NCI-H345 (cell line): ENCODE results near the gene CMPK1.

Experiments
- DNase-seq: peaks from one replicate; lab custom pipeline; 2025; lab: John Stamatoyannopoulos, UW

The CMPK1 gene

DNA sequence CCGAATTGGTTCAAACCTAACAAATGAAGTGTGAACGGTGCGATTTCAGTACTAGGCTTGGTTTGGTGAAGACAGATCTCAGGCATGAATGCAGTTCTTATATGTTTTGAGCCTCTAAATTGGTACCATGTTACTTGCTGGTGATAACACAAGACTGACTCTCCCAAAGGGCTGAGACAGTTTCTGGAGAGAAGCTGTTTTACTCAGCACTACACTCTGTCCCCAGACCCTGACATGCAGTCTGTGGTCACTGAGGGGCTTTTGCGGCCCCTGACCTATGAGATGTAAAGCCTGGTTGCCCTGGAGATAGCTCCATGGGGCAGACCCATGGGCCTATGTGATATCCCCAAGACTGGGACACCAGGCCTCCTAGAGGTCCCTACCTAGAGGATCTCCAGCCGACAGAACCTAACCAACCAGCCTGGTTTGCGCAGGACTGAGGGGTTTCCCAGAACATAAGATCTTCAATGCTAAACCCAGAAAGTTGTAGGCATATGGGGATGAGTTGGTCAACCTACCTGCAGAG lies 63.1 kb downstream of the CMPK1 start:
- DNase-seq: no peak

DNA sequence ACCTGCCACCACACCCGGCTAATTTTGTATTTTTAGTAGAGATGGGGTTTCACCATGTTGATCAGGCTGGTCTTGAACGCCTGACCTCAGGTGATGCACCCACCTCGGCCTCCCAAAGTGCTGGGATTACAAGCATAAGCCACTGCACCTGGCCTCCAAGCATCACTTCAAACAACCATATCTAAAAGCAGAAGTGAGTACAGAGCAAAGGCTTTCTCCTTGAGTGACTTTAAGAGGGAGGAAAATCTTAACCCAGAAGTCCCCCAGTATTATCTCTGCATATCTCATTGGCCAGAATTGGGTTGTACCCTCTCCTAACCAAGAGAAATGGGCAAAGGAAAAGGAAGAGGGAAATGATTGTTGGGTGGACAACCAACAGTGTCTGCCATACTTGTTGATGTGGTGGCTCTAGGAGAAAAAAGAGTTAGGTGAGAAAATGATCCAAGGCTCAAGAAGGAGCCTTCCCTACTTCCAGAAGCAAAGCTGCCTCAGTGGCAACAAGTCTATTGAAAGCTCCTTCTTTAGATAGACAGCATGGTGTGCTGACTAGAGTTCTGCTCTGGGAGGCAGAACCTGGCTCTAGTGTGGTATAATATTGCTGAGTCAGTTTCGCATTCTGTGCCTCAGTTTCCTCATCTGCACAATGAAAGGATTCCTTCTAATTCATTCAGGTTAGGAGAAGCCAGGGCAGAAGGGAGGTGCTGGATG lies 65.7 kb downstream of the CMPK1 start:
- no peak for DNase-seq

DNA sequence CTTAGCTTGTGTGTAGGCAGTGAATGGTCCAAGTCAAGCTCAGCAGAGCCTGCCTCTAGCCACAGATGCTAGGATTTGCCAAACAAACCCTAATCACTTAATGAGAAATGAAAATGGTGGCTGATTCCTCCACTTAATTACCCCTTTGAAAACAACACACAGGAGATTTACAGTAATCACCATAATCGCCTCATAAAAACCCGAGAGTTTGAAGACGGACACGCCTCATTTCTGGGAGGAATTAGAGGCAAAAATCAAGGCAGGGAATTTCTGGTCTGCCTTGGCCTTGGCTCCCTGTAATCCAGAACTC lies 66.2 kb downstream of the CMPK1 start:
- no peak for DNase-seq

DNA sequence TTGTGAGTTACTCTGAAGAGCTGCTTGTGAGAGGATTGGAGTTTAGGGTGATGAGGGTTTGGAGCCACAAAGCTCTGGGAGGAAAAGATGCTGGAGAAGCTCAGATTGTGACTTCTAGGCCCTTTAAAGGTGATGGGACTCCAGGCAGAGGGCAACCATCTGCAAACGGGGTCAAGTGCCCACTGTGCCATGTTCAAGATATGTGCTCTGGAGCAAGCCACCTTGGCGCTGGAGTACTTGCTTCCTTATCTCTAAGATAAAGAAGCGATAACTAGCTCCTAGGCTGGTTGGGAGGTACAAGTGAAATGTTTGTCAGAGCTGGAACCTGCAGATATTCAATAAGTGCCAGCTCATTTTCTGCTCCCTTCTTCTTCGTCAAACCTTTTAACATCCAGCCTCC lies 68.2 kb downstream of the CMPK1 start:
- DNase-seq: no peak

DNA sequence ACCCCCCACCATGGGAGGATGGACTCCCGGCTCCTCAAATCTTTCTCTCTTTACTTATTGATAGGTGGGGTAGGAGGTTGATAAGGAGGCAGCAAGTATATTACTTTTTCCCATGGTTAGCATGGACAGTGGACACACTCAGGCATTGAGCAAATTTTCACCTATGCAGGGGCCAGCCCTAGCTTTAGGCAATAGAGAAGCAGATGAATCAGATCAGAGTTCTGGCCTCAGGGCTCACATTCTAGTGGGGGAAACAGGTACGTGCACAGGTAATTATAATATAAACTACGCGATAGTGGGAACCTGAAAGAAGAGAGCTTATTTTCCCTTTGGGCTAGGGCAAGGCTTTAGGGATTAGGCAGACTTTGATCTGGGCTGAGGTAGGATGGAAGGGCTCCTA lies 69.0 kb downstream of the CMPK1 start:
- no peak for DNase-seq

DNA sequence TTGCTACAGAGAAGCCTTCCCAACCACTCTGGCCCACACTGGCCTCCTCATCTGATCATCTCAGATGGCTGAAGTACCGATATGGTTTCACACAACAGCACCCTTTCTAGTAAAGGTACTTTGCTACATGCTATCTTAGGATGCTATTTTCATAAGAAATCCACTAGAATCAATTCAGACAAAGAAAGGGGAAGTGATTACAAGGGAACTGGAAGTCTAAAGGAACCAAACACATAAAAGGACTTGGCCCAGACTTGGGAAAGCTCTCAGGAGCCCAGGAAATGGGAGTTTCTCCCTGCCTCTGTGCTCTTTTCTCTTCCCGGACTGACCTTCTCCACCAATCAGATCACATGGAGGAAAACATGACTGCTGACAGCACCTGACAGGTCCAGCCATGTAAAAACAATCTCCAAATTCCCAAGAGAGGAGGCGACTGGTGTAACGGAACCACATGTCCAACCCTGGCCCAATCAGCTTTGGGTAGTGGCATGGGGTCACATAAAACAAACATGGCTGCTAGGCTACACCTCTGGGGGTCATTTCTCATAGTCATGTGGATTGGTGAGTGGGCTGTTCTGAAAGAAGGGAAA lies 69.8 kb downstream of the CMPK1 start:
- no peak for DNase-seq

DNA sequence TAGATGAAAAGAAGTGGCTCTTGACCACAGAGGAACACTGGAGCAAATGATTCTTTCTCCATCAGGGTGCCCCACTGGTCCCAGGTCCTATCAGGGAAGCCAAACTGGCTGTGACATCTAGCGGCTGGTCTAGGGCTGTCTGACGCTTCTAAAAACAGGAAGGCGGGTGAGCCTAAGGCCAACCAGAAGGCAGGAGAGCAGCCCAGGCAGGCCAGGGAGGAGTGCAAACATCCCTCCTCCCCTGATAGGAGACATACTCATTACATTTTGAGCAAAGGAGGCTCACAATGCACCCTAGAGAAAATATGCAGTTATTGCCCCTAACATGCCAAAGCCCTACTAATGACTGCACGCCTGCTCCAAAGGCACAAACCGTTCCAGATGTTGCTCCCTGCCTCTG lies 72.1 kb downstream of the CMPK1 start:
- DNase-seq: no peak

DNA sequence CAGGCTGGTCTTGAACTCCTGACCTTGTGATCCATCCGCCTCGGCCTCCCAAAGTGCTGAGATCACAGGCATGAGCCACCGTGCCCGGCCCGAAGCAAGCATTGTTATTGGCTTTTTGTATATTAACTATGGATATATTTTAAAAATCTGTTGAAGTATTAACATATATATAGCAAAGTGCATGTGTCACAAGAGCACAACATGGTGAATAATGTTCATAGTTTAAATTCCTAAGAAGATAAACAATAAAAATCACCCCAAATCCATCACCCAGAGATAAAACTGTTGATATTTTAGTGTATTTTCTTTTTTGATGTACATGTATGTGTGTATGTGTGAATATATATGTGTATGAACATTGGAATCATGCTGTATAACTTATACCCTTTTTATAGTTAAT lies 73.4 kb downstream of the CMPK1 start:
- DNase-seq: no peak

DNA sequence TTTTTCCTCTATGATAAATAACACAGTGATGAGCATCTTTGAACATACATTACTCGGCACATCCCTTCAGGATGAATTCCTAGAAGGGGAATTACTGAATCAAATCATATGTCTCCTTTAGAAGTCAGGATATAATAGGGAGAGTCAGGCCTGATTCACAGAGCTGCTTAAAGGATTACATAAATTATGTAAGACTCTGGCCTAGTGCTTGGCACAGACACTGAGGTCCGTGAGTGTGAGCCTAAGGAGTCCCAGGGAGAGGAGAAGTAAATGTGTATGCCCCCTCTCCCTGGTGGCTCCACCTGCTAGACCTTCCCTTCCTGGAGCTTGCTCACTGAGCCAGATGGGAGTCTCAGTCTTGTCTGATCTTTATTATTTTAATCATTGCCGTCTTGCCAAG lies 73.9 kb downstream of the CMPK1 start:
- DNase-seq: no peak

DNA sequence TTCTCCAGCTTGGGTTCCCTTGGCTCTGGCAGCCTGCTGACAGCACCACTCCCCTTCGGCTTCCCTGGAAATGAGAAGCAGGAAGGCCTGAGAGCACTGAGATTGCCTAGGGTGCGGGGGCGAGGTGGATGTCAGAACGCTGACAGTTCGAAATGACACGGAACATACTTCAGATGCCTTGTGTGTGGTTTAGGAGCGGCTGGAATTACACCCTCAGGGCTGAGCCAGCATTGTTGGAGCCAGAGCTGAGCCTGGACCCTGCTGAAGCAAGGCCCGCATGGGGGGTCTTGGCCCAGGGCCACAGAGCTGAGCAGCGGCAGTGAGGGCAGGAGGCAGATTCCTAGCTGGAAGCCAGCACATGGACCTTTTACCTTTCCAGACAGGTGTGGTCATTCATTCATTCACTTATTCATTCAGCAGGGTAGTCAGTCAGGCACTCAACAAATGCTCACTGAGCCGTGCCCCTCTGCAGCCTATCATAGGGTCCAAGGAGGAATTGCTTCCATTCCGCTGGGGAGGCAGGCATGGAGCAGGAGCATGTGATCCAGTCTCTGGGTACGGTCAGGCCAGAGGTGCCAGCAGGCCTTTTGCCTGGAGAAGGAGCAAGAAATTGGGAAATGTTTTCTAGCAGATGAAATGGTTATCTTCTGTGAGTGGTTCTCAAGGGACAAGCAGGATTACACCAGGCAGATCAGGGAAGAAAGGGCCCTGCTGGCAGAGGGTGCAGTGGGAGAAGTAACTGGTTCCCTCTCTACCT lies 75.9 kb downstream of the CMPK1 start:
- no peak for DNase-seq

DNA sequence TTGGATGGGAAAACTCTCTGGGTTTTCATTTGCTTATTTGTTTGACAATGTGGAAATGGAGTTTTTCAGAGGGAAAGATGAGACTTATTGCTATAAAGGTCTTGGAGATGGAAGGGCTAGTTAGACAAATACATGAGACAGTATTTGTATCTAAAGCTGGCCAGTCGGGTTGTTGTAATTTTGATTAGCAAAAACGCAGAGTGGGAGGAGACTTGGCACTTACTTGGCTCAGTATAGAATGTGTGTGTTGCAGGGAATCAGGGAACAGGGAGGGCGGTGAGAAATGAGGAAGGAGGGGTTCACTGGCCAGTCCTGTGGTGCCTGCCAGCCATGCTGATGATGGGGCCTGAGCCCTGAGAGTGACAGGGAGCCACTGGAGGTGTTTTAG lies 76.5 kb downstream of the CMPK1 start:
- no peak for DNase-seq

DNA sequence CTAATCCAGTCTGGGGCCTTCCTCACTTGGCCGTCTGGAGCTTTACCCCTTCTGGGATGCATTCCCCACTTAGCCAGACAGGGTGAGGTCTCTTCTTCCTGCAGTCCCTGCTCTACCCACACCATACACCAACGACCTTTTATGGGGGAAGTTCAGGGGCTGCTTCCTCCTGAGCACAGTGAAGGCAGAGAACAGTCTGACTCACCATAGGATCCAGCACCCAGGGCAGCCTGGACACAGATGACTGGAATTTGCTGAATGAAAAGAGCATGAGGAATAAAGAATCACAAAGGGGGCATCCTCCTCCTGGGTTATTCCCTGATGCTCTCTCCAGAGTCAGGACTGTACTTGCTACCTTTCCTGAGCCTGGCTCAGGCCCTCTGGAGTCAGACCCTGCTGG lies 77.8 kb downstream of the CMPK1 start:
- no peak for DNase-seq

DNA sequence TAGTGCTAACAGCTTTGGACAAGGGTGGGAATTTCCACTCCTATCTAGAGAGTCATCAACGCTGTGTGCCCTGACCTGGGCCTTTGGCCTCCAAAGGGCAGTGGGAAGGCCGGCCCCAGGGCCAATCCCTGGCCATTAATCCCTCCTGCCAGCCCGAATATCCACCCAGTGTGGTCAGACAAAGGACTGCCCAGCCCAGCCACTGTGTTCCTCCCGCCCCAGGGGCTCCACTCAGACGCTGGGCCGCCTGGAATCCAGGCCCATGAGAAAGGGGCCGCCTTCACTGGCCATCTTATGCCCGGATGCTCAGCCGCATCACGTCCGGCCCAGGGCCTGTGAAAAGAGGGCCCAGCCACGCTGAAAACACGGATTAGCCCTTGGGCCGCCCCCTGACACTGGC lies 78.8 kb downstream of the CMPK1 start:
- DNase-seq: no peak

DNA sequence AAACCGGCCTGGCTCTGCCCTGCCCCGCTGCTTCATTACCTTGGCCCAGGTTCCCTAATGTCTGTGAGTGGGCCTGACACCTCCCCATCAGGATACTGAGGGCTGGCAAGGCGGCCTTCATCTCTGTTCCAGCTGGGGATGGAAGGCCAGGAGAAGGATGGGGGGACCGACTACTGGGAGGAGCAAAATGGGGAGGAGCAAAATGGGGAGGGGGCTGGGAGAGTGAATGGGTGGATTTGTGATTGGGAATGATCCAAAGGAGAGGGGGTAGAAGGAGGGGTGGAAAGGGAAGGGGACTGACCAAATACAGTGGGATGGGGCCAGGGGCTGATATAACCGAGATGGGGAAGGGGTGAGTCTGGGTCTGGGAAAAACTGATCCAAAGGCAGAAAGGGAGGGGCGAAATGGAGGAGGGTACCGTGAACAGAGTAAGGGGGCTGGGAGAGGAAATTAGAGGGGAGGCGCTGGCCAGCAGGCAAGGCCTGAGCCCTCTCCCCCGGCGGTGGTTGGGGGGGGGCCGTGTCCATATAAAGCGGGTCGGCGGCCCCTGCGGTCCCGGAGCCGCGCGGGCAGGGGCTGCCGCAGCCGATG lies 82.2 kb downstream of the CMPK1 start, which contains the start of gene FOXE3:
Gene FOXE3, plus strand, starts transcription at position 558 of the 591 bp plus-strand sequence. Its CDS starts 31 bp downstream, at position 589.
- no peak for DNase-seq

DNA sequence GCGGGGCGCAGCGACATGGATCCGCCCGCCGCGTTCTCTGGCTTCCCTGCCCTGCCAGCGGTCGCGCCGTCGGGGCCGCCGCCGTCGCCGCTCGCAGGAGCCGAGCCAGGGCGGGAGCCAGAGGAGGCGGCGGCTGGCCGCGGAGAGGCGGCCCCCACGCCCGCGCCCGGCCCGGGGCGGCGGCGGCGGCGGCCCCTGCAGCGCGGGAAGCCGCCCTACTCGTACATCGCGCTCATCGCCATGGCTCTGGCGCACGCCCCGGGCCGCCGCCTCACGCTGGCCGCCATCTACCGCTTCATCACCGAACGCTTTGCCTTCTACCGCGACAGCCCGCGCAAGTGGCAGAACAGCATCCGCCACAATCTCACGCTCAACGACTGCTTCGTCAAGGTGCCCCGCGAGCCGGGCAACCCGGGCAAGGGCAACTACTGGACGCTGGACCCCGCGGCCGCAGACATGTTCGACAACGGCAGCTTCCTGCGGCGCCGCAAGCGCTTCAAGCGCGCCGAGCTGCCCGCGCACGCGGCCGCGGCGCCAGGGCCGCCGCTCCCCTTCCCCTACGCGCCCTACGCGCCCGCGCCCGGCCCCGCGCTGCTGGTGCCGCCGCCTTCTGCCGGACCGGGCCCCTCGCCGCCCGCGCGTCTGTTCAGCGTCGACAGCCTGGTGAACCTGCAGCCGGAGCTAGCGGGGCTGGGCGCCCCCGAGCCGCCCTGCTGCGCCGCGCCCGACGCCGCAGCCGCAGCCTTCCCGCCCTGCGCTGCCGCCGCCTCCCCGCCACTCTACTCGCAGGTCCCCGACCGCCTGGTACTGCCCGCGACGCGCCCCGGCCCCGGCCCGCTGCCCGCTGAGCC lies 83.0 kb downstream of the CMPK1 start:
- DNase-seq: peak; percentile 36

DNA sequence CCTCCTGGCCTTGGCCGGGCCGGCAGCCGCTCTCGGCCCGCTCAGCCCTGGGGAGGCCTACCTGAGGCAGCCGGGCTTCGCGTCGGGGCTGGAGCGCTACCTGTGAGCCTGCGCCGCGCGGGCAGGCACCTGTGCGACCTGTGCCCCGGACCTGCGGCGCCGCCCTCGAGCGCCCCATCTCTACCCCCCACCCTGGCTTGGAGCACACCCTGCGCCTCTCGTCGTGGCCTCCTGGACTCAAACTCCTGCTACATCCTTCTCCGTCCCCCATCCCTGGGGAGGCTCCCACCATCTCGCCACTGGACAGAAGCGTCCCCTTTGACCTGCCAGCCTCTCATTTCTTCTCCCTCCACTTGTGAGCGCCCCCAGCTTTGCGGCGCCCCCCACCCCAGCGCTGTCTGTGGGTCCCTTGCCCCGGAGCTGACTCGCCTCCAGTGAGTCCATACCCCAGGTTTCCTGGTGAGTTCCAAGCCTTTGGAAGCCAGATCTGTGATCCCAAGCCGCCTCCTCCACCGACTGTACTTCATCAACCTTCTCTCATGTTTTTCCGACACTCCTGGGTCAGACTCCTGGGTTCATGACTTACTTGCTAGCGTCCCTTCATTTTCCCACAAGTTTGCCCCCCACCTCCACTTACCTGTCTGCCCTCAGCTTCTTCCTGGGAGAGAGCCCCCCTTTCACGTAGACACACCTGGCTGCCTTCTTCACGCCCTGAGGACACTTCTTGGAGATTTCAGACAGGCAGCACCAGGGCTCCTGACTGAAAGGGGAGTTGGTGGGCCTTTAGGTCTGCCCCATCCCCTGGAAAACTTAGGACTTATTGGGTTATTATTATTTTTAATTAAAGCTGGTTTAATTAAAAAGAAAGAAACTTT lies 83.8 kb downstream of the CMPK1 start:
- DNase-seq: no peak

DNA sequence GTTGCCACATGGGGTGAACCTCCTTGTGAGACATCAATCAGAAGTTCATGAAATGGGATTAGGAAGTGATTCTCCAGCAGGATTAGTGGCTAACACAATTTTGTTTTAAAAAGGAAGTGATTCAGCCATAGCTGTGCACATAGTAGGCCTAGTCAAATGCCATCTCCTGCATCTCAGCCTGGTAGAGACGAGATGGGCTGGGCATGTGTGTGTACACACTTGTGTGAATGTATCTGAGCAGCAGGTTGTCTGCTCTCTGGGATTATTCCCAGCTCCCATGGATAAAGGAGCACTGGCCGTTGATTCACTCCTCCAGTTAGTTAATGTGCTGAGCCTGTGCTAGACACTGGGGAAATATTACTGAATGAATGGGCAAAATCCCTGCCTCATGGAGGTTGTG lies 84.5 kb downstream of the CMPK1 start:
- no peak for DNase-seq

DNA sequence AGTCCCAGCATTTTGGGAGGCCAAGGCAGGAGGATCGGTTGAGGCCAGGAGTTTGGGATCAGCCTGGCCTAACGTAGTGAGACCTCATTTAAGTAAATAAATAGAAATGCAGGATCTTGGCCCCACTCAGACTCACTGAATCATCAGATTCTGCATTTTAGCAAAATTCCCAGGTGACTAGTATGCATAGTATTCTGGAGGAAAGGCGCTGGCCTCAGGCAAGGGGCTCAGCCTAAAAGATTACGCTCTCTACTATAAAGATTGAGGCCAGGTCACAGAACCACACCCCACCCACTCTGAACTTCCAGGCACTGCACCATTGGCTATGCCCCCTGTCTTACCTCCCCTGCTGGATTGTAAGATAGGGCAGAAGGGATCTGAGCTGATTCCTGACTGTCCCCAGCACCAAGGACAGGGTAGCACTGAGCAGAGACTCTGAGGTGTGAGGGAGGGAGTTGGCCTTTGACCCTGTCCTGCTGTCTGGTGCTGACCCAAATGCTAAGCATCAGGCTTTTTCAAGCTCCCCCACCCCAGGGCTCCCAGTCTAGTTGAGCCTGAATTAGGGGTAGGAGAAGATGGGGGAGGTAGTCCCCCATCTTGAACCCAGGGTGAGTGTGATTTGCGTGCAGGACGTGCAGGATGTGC lies 85.2 kb downstream of the CMPK1 start:
- DNase-seq: no peak

DNA sequence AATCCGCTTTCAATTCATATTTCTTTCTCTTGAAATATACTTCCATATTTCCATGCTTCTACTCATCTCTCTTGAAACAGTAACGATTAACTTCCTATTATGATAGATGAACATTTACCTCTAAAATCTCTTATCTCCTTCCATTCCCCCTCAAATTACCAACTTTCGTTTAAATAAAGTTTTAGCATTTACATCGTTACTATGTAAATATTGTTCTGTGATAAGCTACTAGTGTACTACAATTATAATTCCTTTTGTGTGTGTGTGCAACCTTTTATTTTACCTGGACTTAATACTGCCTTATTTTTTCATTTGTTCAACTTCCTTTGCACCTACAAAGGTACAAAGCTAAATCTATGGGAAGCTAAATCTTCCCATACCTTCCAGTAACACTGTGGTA lies 87.0 kb downstream of the CMPK1 start:
- no peak for DNase-seq

DNA sequence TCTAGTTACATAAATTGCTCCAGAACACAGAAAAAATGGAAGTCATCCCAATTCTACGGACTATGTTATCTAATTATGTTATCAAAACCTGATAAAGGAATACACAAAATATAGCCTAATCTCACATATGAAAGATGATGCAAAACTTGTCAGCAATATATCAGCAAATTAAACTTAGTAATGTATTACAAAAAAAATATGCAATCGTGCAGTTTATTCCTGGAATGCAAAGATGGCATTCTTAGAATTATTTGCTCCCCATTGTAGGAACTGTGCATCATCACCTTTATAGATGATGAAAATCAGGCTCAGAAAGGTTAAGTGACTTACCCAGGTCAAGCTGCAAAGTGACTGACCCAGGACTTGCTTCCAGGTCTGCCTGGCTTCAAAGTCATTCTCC lies 90.3 kb downstream of the CMPK1 start:
- no peak for DNase-seq
